ENCODE measurements around the gene PHLDB1. TPM values are rescaled to one million over a fixed set of nuclear protein-coding genes. Genes with fewer than 3 reads are reported as not detected.

The PHLDB1 gene
- total RNA-seq, 1 experiment from 2014 or later: 76.7 TPM

GRCh38 chr11:118621784-118622375, 14.5 kb downstream of the PHLDB1 start:
- DNase-seq (ENCODE audit: low read depth): peak; percentile 31

- peak; percentile 98 for DNase-seq (ENCODE audit: low read depth)
Observed at GRCh38 chr11:118622376-118623268, 15.2 kb downstream of the PHLDB1 start.

DNA sequence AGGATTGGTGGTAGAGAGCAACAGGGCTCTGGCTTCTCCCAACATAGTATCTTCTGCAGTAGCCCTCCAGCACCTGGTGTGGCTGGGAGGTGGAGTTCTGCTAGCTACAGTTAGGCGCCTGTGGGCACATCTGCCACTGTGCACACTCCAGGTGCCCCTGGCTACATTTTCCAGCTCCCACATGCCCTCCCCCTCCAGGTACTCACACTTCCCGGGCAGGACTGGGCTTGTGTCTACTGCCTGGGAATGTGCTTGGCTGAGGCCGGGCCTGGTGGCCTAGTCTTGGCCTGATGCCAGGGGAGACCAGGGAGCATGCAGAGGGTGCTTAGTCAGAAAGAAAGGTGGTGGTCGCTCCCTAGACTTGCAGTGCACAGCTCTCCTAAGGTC, 15.8 kb downstream of the PHLDB1 start:
- peak; percentile 75 for DNase-seq (ENCODE audit: low read depth)

- DNase-seq (ENCODE audit: low read depth): no peak
Observed at GRCh38 chr11:118625036-118625690, 17.7 kb downstream of the PHLDB1 start.

DNA sequence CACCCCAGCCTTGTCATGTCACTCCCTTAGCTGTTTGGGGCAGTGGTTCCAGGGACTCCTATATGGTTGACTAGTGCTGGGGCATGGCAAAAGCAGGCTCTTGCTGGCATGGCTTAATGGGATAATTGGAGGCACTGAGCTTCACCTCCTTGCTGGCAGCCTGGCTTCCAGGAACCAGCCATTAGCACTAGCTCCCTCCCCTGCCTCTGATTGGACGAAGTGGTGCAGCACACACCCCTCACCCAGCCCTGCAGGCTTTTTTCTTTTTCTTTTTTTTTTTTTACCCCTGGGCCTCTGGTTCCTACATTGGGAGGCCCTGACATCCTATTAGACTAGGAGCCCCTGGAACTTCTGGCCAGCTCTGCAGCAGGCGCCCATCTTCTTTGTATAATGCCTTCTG, 18.6 kb downstream of the PHLDB1 start:
- DNase-seq (ENCODE audit: low read depth): no peak

GRCh38 chr11:118627566-118627965, 20.2 kb downstream of the PHLDB1 start:
- no peak for DNase-seq (ENCODE audit: low read depth)

GRCh38 chr11:118628031-118628430, 20.6 kb downstream of the PHLDB1 start:
- DNase-seq (ENCODE audit: low read depth): no peak

DNA sequence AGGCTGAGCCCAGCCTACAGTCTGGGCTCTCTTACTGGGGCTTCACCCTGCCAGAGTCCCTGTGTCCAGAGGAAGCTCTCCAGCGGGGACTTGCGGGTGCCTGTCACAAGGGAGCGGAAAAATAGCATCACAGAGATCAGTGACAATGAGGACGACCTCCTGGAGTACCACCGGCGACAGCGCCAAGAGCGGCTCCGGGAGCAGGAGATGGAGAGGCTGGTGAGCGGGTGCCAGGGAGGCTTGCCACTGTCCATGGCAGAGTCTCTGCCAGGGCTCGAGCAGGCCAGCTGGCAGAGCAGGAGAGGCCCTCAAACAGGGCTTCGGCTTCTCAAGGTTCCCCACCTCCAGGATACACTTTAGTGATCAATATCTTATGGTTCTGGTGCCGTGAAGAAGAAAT, 21.0 kb downstream of the PHLDB1 start:
- DNase-seq (ENCODE audit: low read depth): no peak

DNA sequence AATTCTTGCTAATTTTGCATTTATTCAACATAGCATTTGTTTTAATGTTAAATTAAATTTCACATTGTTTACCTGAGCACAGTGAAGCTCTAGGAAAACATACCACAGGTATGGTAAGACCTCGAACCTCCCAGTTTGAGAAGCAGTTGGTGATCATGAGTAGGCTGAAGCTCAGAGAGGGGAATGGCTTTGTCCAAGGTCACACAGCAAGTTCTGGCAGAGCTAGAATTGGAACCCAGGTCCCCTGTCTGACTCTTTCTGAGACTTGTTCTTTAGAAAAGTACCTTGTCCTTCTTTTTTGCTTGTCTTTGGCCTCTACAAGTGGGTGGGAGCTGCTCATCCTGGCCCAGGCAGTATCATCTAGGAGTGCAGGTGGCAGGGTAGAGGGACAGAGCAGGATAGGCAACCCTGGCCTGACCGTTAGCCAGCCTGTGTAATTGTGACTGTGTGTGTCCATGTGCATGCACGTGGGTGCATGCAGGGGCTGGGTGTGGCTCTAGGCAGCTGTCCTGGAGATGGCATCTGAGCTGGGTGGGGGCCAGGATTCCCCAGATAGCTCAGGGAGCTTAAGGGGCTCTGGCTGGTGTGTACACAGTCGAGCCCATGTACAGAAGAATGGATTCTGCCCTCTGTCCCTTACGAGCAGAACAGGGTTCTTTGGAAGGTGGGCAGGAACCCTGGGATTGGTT, 21.6 kb downstream of the PHLDB1 start:
- no peak for DNase-seq (ENCODE audit: low read depth)

DNA sequence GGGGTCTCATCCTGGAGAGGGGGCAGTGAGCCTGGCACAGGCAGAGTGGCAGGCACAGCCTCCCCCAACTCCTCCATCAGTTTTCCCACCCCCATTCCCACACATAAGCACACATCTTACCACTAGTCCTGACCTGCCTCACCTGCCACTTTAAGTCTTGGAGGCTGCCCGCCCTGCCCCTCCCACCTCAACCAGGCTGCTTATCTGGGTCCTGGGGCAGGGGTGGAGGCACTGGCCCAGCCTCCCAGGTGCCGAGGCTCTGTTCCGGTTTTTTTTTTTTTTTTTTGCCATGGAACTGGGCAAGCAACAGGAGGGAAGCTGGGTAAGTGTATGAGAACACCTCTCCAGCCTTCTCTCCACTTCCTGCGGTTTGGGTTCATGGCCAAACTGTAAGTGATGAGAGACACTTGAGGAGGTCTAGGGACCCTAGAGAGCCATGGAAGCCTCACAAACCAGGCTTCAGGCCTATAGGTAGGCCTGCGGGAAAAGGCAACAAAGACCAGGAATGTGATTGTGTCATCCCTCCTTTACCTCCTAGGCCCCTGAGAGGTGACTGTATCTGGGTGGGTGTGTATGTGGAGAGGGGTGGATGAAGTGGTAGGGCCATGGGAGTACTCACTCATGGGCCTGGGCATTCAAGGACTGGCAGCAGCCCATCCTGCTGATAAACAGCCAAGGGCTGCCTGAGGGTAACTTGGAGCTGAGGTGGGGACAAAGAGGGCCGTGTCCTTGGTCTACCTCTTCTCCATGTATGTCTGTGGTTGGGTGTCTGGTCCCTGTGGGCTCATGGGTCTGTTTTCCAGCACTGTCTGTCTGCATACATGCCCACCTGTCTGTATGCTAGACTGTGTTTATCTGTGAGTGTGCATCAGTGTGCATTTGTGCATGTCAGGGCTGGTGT, 22.6 kb downstream of the PHLDB1 start:
- DNase-seq (ENCODE audit: low read depth): no peak

- no peak for DNase-seq (ENCODE audit: low read depth)
Observed at GRCh38 chr11:118631142-118631909, 23.9 kb downstream of the PHLDB1 start.

DNA sequence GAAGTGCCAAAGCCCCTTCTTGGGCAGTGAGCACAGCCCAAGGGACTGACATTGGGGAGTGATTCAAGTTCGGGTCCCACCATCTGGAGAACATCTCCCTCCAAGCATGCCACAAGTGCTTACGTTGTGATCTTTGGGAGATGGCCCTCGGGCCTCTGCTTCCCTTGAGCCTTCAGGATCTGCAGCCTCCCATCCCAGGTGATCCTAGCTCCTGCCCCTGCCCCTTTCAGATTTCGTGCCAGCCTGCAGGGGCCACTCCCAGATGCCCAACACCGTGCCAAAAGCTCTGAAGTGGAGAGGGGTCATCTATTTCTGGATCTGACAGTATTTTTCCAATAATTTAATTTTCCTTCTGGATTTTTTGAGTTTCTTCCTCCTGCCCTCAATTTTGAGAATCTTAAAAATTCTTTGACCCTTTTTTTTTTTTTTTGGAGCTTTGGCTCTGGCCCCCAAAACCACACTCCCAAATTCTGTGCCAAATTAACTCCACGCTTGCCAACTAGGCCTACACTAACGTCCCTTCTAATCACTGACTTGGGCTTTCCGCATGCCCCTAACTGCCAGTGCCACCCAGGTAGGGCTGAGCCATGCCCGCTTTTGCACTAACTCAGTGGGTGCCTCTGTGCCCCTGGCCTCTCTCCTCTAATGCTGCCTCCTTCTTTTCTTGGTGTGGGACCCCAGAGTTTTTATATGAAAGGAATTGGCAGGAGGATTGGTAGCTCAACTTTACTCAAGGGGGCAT, 25.3 kb downstream of the PHLDB1 start:
- no peak for DNase-seq (ENCODE audit: low read depth)

GRCh38 chr11:118633319-118633690, 25.9 kb downstream of the PHLDB1 start:
- DNase-seq (ENCODE audit: low read depth): no peak

GRCh38 chr11:118633979-118634378, 26.6 kb downstream of the PHLDB1 start:
- peak; percentile 29 for DNase-seq (ENCODE audit: low read depth)

GRCh38 chr11:118634431-118635236, 27.2 kb downstream of the PHLDB1 start:
- no peak for DNase-seq (ENCODE audit: low read depth)

- no peak for DNase-seq (ENCODE audit: low read depth)
Observed at GRCh38 chr11:118635237-118635591, 27.8 kb downstream of the PHLDB1 start.

DNA sequence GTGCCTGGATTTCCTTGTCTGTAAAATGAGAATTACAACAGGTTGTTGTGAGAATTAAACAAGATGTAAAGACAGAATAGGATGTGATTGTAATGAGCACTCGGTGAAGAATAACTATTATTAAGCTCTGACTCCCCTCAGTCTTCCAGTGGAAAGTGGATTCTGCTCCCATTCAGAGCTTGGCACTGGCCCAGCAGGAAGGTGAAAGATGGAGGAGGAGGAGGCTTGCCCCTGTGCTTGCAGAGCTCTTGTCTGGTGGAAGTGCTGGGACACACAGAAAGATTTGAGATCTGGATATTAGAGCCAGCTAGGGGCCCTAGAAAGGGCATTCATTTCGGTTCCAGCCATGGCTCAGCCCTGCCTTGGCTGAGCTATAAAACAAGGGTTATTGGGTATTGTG, 28.2 kb downstream of the PHLDB1 start:
- DNase-seq (ENCODE audit: low read depth): no peak

GRCh38 chr11:118636569-118637290, 29.3 kb downstream of the PHLDB1 start:
- no peak for DNase-seq (ENCODE audit: low read depth)
